ENCODE data around the gene GALNT5.

- no peak for TF ChIP-seq CTCF (IDR thresholded peaks at IDR 0.05 in 2 of 3, conservative IDR thresholded peaks at IDR 0.05 in 1 of 3; ENCODE audit: control insufficient read depth in 2 of 3, extremely low read depth in 1 of 3, insufficient read depth in 1 of 3, low read depth in 3 of 3, low read length in 3 of 3)
- TF ChIP-seq POLR2A (IDR thresholded peaks at IDR 0.05; ENCODE audit: low read depth, low read length), result no peak
- no peak for TF ChIP-seq ZNF217 (IDR thresholded peaks at IDR 0.05)
- no peak for TF ChIP-seq SMC3 (IDR thresholded peaks at IDR 0.05; ENCODE audit: borderline replicate concordance, low read length)
- TF ChIP-seq ELK1 (IDR thresholded peaks at IDR 0.05; ENCODE audit: low read depth, low read length), result no peak
- no peak for TF ChIP-seq EP300 (IDR thresholded peaks at IDR 0.05; ENCODE audit: borderline replicate concordance in 1 of 2, control insufficient read depth in 1 of 2, low read depth in 2 of 2, low read length in 2 of 2)
- no peak for TF ChIP-seq EZH2 (IDR thresholded peaks at IDR 0.05; ENCODE audit: borderline replicate concordance, control insufficient read depth, low read depth, low read length)
- TF ChIP-seq ZNF274 (IDR thresholded peaks at IDR 0.05; ENCODE audit: insufficient read depth, insufficient read length), result no peak
- no peak for TF ChIP-seq MAX (IDR thresholded peaks at IDR 0.05; ENCODE audit: low read depth, low read length)
These were observed 90.9 kb downstream of the GALNT5 start for GRCh38 chr2:157348291-157348921.

Data from GM12878 (cell line).